IMR-90 (cell line): ENCODE results near the gene MEX3A. TPM values are rescaled to one million over a fixed set of nuclear protein-coding genes. Genes with fewer than 3 reads are reported as not detected.

ENCODE experiments used
- ATAC-seq: fragments of 200-7000 bp; cut with Tn5 transposase; 2 replicates; pipeline ENCODE4 v1.9.1; 2020; ENCODE audit warnings: low read depth, mild to moderate bottlenecking, moderate library complexity
- BruUV-seq: library from RNA; stranded (reverse); fragments of 400-500 nt; replicated peaks from 2 replicates; lab custom pipeline; 2021; lab: Mats Ljungman, UMichigan
- CTCF ChIA-PET: fragments of 300-600 bp; formaldehyde crosslinking; extraction: SDS; loops from one replicate; lab custom pipeline; 2021; ENCODE audit warnings: antibody characterized with exemption; lab: Yijun Ruan, JAX
- POLR2A ChIA-PET: fragments of 300-600 bp; sonication (Branson Sonifier 250); formaldehyde crosslinking; loops from one replicate; lab custom pipeline; 2022; ENCODE audit warnings: antibody characterized with exemption; ENCODE audit not compliant: unreplicated experiment; lab: Charles Lee
- DNase-seq: peaks from one replicate; pipeline ENCODE4 v3.0.0; 2013
- H2AFZ ChIP-seq: replicated peaks from 2 replicates; pipeline ENCODE3; 2013; ENCODE audit warnings: low read length, mild to moderate bottlenecking; ENCODE audit not compliant: poor library complexity
- H2AK5ac ChIP-seq: 2 replicates; pipeline ENCODE4 v1.6.1; 2013; ENCODE audit warnings: low read depth, low read length, inconsistent platforms
- H2AK9ac ChIP-seq: replicated peaks from 2 replicates; pipeline ENCODE3; 2013; ENCODE audit warnings: mild to moderate bottlenecking, low read depth, low read length, moderate library complexity; ENCODE audit not compliant: poor library complexity
- H2BK120ac ChIP-seq: 2 replicates; pipeline ENCODE4 v1.6.1; 2013; ENCODE audit warnings: low read depth, low read length, inconsistent platforms
- H2BK15ac ChIP-seq: 3 replicates; pipeline ENCODE4 v1.6.1; 2013; ENCODE audit warnings: low read depth, low read length, inconsistent platforms
- H2BK20ac ChIP-seq: 2 replicates; pipeline ENCODE4 v1.6.1; 2013; ENCODE audit warnings: low read depth, mild to moderate bottlenecking, inconsistent platforms, low read length, moderate library complexity
- H2BK5ac ChIP-seq: 2 replicates; pipeline ENCODE4 v1.6.1; 2013; ENCODE audit warnings: mild to moderate bottlenecking, low read depth, low read length, inconsistent platforms; ENCODE audit not compliant: poor library complexity, severe bottlenecking
- H3K14ac ChIP-seq: replicated peaks from 2 replicates; pipeline ENCODE4 v1.6.1; 2013; ENCODE audit warnings: low read depth, low read length, inconsistent platforms
- H3K18ac ChIP-seq: 2 replicates; pipeline ENCODE4 v1.6.1; 2013; ENCODE audit warnings: low read depth, low read length, control low read depth
- H3K23ac ChIP-seq: 2 replicates; pipeline ENCODE4 v1.6.1; 2013; ENCODE audit warnings: low read depth, low read length, inconsistent platforms
- H3K27ac ChIP-seq: 2 replicates; pipeline ENCODE4 v1.5.1; 2013; ENCODE audit warnings: mild to moderate bottlenecking, control low read depth, low read length; ENCODE audit not compliant: insufficient read depth
- H3K27me3 ChIP-seq: 2 replicates; pipeline ENCODE4 v1.6.1; 2013; ENCODE audit warnings: low read length; ENCODE audit not compliant: control insufficient read depth, insufficient read depth
- H3K36me3 ChIP-seq: 2 replicates; pipeline ENCODE4 v1.6.1; 2013; ENCODE audit warnings: low read length, mixed read lengths; ENCODE audit not compliant: control insufficient read depth, insufficient read depth
- H3K4ac ChIP-seq: 2 replicates; pipeline ENCODE4 v1.6.1; 2013; ENCODE audit warnings: low read depth, low read length, inconsistent platforms
- H3K4me1 ChIP-seq: 2 replicates; pipeline ENCODE4 v1.6.1; 2013; ENCODE audit warnings: low read length, mixed read lengths; ENCODE audit not compliant: control insufficient read depth, insufficient read depth
- H3K4me2 ChIP-seq: 2 replicates; pipeline ENCODE4 v1.6.1; 2013; ENCODE audit warnings: low read depth, mild to moderate bottlenecking, control low read depth, low read length, moderate library complexity
- H3K4me3 ChIP-seq: 2 replicates; pipeline ENCODE4 v1.5.1; 2013; ENCODE audit warnings: low read depth, mild to moderate bottlenecking, control low read depth, low read length, moderate library complexity; ENCODE audit not compliant: insufficient read depth
- H3K56ac ChIP-seq: 2 replicates; pipeline ENCODE4 v1.6.1; 2013; ENCODE audit warnings: low read length, inconsistent platforms; ENCODE audit not compliant: insufficient read depth; ENCODE audit errors: extremely low read depth
- H3K79me1 ChIP-seq, 2 experiments: 2 replicates each; pipeline ENCODE4 v1.6.1; 2013; ENCODE audit warnings: low read length in 2 of 2, inconsistent platforms in 1 of 2, low read depth in 1 of 2
- H3K9ac ChIP-seq: 2 replicates; pipeline ENCODE4 v1.6.1; 2013; ENCODE audit warnings: low read depth, low read length, control low read depth
- H3K9me1 ChIP-seq: 2 replicates; pipeline ENCODE4 v1.6.1; 2013; ENCODE audit warnings: low read length, inconsistent platforms; ENCODE audit not compliant: insufficient read depth
- H3K9me3 ChIP-seq: 2 replicates; pipeline ENCODE4 v1.6.1; 2013; ENCODE audit warnings: low read length; ENCODE audit not compliant: control insufficient read depth, insufficient read depth
- H4K20me1 ChIP-seq: 2 replicates; pipeline ENCODE4 v1.6.1; 2013; ENCODE audit warnings: low read length, inconsistent platforms; ENCODE audit not compliant: insufficient read depth
- H4K5ac ChIP-seq: 2 replicates; pipeline ENCODE4 v1.6.1; 2013; ENCODE audit warnings: mild to moderate bottlenecking, low read depth, low read length, control low read depth
- H4K8ac ChIP-seq, 2 experiments: 2 replicates each; pipeline ENCODE4 v1.6.1; 2013; ENCODE audit warnings: low read depth in 2 of 2, low read length in 2 of 2, control low read depth in 1 of 2, inconsistent platforms in 1 of 2
- H4K91ac ChIP-seq: 2 replicates; pipeline ENCODE4 v1.6.1; 2013; ENCODE audit warnings: low read depth, low read length, inconsistent platforms; ENCODE audit not compliant: insufficient read depth
- BHLHE40 ChIP-seq: fragments of 150-350 bp; IDR thresholded peaks from 2 replicates; pipeline ENCODE4 v1.6.1; 2016; ENCODE audit warnings: mild to moderate bottlenecking, low read depth, low read length
- CHD1 ChIP-seq: IDR thresholded peaks from 2 replicates; pipeline ENCODE4 v1.6.1; 2012; ENCODE audit warnings: low read depth, low read length, improper control_type of control experiment
- CTCF ChIP-seq: conservative IDR thresholded peaks from 2 replicates; pipeline ENCODE4 v1.5.1; 2012; ENCODE audit warnings: mild to moderate bottlenecking, low read depth, low read length, improper control_type of control experiment
- ELK1 ChIP-seq: fragments of 150-350 bp; IDR thresholded peaks from 2 replicates; pipeline ENCODE4 v1.6.1; 2016; ENCODE audit warnings: low read depth, mild to moderate bottlenecking, low read length, moderate library complexity, borderline replicate concordance
- MAFK ChIP-seq: IDR thresholded peaks from 2 replicates; pipeline ENCODE4 v1.6.1; 2012; ENCODE audit warnings: low read depth, low read length, improper control_type of control experiment
- MAZ ChIP-seq: IDR thresholded peaks from 2 replicates; pipeline ENCODE4 v1.6.1; 2012; ENCODE audit warnings: low read depth, mild to moderate bottlenecking, low read length, improper control_type of control experiment, moderate library complexity, borderline replicate concordance
- MXI1 ChIP-seq: IDR thresholded peaks from 2 replicates; pipeline ENCODE4 v1.6.1; 2012; ENCODE audit warnings: low read depth, mild to moderate bottlenecking, low read length, moderate library complexity, borderline replicate concordance
- POLR2A ChIP-seq: IDR thresholded peaks from 2 replicates; pipeline ENCODE4 v1.6.1; 2012; ENCODE audit warnings: mild to moderate bottlenecking, low read depth, low read length
- RFX5 ChIP-seq: IDR thresholded peaks from 2 replicates; pipeline ENCODE4 v1.8.0; 2012; ENCODE audit warnings: low read depth, mild to moderate bottlenecking, low read length, moderate library complexity
- SMC3 ChIP-seq: fragments of 150-350 bp; IDR thresholded peaks from 2 replicates; pipeline ENCODE4 v1.6.1; 2016; ENCODE audit warnings: low read depth, mild to moderate bottlenecking, antibody characterized with exemption, low read length, moderate library complexity
- WGBS, 2 experiments: methylation state at CpG; one replicate each; pipeline versions ENCODE4 v1.1.5 to v1.1.7; 2013; ENCODE audit warnings: missing lambda C conversion rate in 2 of 2; ENCODE audit not compliant: insufficient read length in 1 of 2; ENCODE audit errors: extremely low coverage in 2 of 2; 5-methylcytosine and 5-hydroxymethylcytosine counted together
- dilution Hi-C: fragments of 300-500 bp; cut with HindIII; formaldehyde crosslinking; loops from one replicate; pipeline ENCODE4 v1.14.3; 2018; ENCODE audit warnings: low sequenced_read_pairs; ENCODE audit not compliant: unreplicated experiment
- in situ Hi-C: fragments of 300-500 bp; cut with MboI; formaldehyde crosslinking; loops from 3 replicates; pipeline ENCODE4 v1.14.3; 2019; ENCODE audit warnings: low sequenced_read_pairs, inconsistent platforms, mixed read lengths
- intact Hi-C: fragments of 100-400 bp; cut with micrococcal nuclease; formaldehyde crosslinking; loops from 2 replicates; pipeline ENCODE4 v1.10.0; 2022
- polyA plus RNA-seq, 3 experiments: library from polyadenylated mRNA; depleted of rRNA; stranded (reverse); fragments of >200 nt; gene quantifications; 2 replicates each; pipeline ENCODE4 v1.2.3, GENCODE V29; 2012; ENCODE audit warnings: low replicate concordance in 1 of 3
- total RNA-seq: library from RNA; depleted of rRNA; stranded (reverse); fragments of >200 nt; gene quantifications from 2 replicates; pipeline ENCODE4 v1.2.3, GENCODE V29; 2012

Gene MEX3A
- total and polyA plus RNA-seq, 2 of the 4 experiments (the other 2 are of a cell fraction), result 2.3 to 9.0 TPM

- Histone ChIP-seq H2BK20ac (no peak overlapping the region), H4K91ac (no peak overlapping the region), H3K79me1 (peaks cover 0 to 26% of the 10 kb centered on the region in 2 experiments; a peak in 2 of 4 replicates), H3K4me2 (peak overlapping the region; percentile 53), H3K4ac (peak overlapping the region; percentile 49), H3K4me3 (no peak overlapping the region), H3K27me3 (no peaks in the 10 kb centered on the region), H3K14ac (peak overlapping the region; percentile 71), H2BK15ac (no peak overlapping the region), H3K36me3 (peaks cover 13% of the 10 kb centered on the region), H4K5ac (no peak overlapping the region), H4K8ac (peak overlapping the region in 1 of 2 experiments; percentile 40; a peak in 1 of 4 replicates), H2AFZ (no peak overlapping the region), H3K18ac (0 out of 2 replicates have a peak overlapping the region, but pooled peaks have one; percentile 25), H3K4me1 (peaks cover 51% of the 10 kb centered on the region), H3K56ac (no peak overlapping the region), H2BK120ac (no peak overlapping the region), H2AK9ac (no peak overlapping the region), H3K9ac (no peak overlapping the region), H3K9me1 (peaks cover 25% of the 10 kb centered on the region), H2BK5ac (peak overlapping the region; percentile 18), H3K23ac (peak overlapping the region; percentile 44; the same call in 1 of the 2 replicates), H3K9me3 (no peaks in the 10 kb centered on the region), H4K20me1 (peaks cover 70% of the 10 kb centered on the region), H2AK5ac (peak overlapping the region; percentile 66), H3K27ac (peak overlapping the region; percentile 89)
- WGBS, 2 experiments, result 82% methylated on average over 2 of the region's 4 CpGs; no CpG with 5 or more reads in 1 of the 2 experiments
- CTCF ChIA-PET, result interaction anchor here (1.3 to 1.4 kb wide), 2 partner anchors 8 to 21 kb away, joined by 3 to 9 read pairs; no protein-coding TSS in a partner anchor
- POLR2A ChIA-PET, result interaction anchor here (0.7 kb wide), 1 partner anchor 68 kb away, joined by 18 read pairs; no protein-coding TSS in a partner anchor
- no peak for DNase-seq
- ATAC-seq, result no peak
- dilution Hi-C loops (no loop called here), intact Hi-C loops (no loop called here), in situ Hi-C loops (no loop called here)
- no TSS peak for BruUV-seq
- TF ChIP-seq MAFK, result no peak
- no peak for TF ChIP-seq SMC3
- TF ChIP-seq POLR2A, result no peak
- no peak for TF ChIP-seq BHLHE40
- TF ChIP-seq RFX5, result no peak
- TF ChIP-seq MAZ, result no peak
- TF ChIP-seq CTCF, result no peak
- TF ChIP-seq CHD1, result no peak
- no peak for TF ChIP-seq MXI1
- TF ChIP-seq ELK1, result no peak
Observed at GRCh38 chr1:156121457-156121856, 39.2 kb upstream of the MEX3A start.
